ENCODE data around the gene POLR3C.

DNA sequence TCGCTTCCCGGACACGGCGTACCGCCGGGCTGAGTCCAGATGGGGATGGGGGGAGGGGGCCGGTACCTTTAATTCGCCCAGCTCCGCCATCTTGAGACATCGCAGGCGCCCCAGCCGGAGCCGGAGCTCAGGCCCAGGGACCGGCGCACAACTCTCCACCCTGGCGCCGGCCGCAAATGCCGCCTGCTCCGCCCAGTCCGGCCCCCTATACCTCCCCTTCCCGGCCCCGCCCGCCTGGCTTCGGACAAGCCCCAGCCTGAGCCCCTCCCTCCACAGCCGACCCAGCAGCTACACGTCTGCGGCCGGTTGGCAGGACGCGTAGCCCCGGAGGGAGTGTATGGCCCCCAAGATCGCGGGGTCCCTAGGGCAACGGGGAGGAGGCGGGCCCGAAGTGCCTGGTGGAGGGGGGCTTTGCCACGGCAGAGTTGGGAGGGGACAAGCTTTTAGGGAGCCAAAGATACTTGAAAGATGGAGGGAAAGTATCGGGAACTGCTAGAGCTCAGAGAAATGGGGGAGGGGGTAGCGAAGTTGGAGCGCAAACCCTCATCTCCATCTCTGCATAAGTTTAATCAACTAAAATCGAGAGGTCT, 35.0 kb downstream of the POLR3C start, which contains the start of gene PIAS3:
- no peak for TF ChIP-seq EZH2 (IDR thresholded peaks at IDR 0.05; ENCODE audit: borderline replicate concordance, low read length)
- TF ChIP-seq, protein P1, sequence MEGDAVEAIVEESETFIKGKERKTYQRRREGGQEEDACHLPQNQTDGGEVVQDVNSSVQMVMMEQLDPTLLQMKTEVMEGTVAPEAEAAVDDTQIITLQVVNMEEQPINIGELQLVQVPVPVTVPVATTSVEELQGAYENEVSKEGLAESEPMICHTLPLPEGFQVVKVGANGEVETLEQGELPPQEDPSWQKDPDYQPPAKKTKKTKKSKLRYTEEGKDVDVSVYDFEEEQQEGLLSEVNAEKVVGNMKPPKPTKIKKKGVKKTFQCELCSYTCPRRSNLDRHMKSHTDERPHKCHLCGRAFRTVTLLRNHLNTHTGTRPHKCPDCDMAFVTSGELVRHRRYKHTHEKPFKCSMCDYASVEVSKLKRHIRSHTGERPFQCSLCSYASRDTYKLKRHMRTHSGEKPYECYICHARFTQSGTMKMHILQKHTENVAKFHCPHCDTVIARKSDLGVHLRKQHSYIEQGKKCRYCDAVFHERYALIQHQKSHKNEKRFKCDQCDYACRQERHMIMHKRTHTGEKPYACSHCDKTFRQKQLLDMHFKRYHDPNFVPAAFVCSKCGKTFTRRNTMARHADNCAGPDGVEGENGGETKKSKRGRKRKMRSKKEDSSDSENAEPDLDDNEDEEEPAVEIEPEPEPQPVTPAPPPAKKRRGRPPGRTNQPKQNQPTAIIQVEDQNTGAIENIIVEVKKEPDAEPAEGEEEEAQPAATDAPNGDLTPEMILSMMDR (IDR thresholded peaks at IDR 0.05; ENCODE audit: low read length) = no peak
